ENCODE measurements around the gene TMEM179. TPM values are rescaled to one million over a fixed set of nuclear protein-coding genes. Genes with fewer than 3 reads are reported as not detected.

Gene TMEM179
- total and polyA plus RNA-seq, 3 donors from 2014 or later = 4.9 to 12.1 (median 9.8) TPM

DNA sequence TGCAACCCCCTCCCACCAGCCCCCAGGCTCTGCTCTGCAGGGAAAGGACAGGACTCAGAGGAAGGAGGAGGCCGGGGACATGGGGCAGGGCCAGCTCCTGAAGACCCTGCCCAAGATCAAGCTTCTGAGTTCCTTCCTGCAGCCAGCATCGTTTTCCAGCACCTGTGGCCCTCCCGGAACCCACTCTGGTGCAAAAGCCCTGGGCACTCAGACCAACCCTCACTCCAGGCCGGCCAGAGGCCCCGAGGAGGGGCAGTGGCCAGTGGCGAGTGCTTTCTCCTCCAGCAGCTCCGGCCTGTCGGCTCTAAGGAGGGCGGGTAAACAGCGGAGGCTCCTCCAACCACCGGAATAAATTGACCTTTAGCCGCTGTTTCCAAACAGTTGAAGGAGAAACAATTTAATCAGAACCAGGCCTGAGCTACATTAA is 10.8 kb downstream of the TMEM179 start:
- TF ChIP-seq, protein P1, sequence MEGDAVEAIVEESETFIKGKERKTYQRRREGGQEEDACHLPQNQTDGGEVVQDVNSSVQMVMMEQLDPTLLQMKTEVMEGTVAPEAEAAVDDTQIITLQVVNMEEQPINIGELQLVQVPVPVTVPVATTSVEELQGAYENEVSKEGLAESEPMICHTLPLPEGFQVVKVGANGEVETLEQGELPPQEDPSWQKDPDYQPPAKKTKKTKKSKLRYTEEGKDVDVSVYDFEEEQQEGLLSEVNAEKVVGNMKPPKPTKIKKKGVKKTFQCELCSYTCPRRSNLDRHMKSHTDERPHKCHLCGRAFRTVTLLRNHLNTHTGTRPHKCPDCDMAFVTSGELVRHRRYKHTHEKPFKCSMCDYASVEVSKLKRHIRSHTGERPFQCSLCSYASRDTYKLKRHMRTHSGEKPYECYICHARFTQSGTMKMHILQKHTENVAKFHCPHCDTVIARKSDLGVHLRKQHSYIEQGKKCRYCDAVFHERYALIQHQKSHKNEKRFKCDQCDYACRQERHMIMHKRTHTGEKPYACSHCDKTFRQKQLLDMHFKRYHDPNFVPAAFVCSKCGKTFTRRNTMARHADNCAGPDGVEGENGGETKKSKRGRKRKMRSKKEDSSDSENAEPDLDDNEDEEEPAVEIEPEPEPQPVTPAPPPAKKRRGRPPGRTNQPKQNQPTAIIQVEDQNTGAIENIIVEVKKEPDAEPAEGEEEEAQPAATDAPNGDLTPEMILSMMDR (IDR thresholded peaks at IDR 0.05) = no peak
- TF ChIP-seq POLR2A (IDR thresholded peaks at IDR 0.05) = no peak
- no peaks in the 10 kb centered on the region for H3K9me3 ChIP-seq
- no peaks in the 10 kb centered on the region for H3K36me3 ChIP-seq (ENCODE audit: low read depth, missing control alignments)
- H3K4me3 ChIP-seq = no peak overlapping the region
- H3K27me3 ChIP-seq = no peaks in the 10 kb centered on the region
- no peak overlapping the region for H3K27ac ChIP-seq
- intact Hi-C loops (cut with DNase I; ENCODE audit: low total_unique reads) = no loop called here
- no peaks in the 10 kb centered on the region for H3K4me1 ChIP-seq
- no peak for DNase-seq
- WGBS, 2 donors = 87 to 94% methylated on average over 3 to 12 of the region's 12 CpGs

DNA sequence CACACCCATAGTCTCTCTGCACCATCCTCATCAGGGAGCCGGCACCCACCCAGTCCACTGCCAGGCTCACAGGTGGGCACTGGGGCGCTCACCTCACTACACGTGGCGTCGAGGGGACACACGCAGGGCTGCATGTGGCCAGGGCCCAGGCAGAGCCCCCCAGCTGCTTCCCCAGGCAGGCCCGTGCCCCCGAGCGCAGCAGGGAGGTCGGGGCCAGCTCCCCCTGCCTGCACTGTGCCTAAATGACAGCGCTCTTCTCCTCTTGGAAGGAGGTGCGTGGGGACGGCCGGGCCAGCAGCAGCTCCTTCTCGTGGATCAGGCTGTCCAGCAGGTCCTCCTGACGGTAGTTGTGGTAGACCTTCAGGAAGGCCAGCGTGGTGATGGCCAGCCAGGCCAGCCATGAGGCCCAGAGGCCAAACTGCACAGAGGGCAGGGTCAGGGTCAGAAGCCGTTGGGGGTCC is 11.3 kb downstream of the TMEM179 start:
- Histone ChIP-seq H3K4me1 (no peaks in the 10 kb centered on the region), H3K36me3 (ENCODE audit: low read depth, missing control alignments) (no peaks in the 10 kb centered on the region), H3K27ac (no peak overlapping the region), H3K4me3 (no peak overlapping the region), H3K27me3 (no peaks in the 10 kb centered on the region), H3K9me3 (no peaks in the 10 kb centered on the region)
- WGBS, 2 donors = 88 to 94% methylated on average over 10 to 18 of the region's 18 CpGs
- no peak for DNase-seq
- TF ChIP-seq, protein P1 (IDR thresholded peaks at IDR 0.05) = no peak
- no peak for TF ChIP-seq POLR2A (IDR thresholded peaks at IDR 0.05)
- intact Hi-C loops (cut with DNase I; ENCODE audit: low total_unique reads) = no loop called here

DNA sequence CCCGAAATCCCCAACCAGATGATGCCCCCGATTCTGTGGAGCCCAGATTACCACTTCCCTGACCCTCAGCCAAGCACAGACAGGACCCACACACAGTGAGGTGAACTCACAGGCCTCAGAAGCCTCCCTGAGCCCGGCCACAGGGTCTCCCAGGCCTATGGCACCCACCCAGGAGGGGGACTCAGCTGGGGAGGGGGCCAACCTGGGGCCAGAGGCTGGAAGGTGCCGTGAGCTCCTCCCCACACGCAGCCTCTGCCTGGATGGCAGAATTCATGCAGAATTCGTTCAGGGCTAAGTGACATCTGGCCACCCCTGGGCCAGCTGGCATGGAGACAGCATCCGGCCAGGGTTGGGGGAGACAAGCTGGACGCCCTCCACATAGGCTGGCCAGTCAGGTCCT is 11.8 kb downstream of the TMEM179 start:
- Histone ChIP-seq H3K27me3 (no peaks in the 10 kb centered on the region), H3K4me3 (no peak overlapping the region), H3K36me3 (ENCODE audit: low read depth, missing control alignments) (no peaks in the 10 kb centered on the region), H3K9me3 (no peaks in the 10 kb centered on the region), H3K4me1 (no peaks in the 10 kb centered on the region), H3K27ac (no peak overlapping the region)
- TF ChIP-seq POLR2A (IDR thresholded peaks at IDR 0.05) = no peak
- TF ChIP-seq, protein P1 (IDR thresholded peaks at IDR 0.05) = no peak
- DNase-seq = no peak
- 75 to 83% methylated on average over 2 to 6 of the region's 8 CpGs for WGBS, 2 donors
- intact Hi-C loops (cut with DNase I; ENCODE audit: low total_unique reads) = no loop called here

DNA sequence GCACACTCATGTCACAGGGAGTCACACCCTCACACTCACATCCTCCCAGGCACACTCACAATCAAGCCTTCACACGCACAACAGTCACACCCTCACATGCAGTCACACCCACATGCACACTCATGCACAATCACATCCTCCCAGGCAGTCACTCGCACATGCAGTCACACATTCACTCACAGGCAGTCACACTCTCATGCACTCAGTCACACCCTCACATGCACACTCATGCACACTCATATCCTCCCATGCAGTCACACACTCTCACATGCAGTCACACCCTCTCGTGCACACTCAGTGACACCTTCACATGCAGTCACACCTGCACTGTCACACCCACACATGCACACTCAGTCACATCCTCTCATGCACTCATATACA is 12.3 kb downstream of the TMEM179 start:
- Histone ChIP-seq H3K4me3 (no peak overlapping the region), H3K36me3 (ENCODE audit: low read depth, missing control alignments) (no peaks in the 10 kb centered on the region), H3K27me3 (no peaks in the 10 kb centered on the region), H3K9me3 (no peaks in the 10 kb centered on the region), H3K4me1 (no peaks in the 10 kb centered on the region), H3K27ac (no peak overlapping the region)
- TF ChIP-seq, protein P1 (IDR thresholded peaks at IDR 0.05) = no peak
- TF ChIP-seq POLR2A (IDR thresholded peaks at IDR 0.05) = no peak
- intact Hi-C loops (cut with DNase I; ENCODE audit: low total_unique reads) = no loop called here
- 87 to 88% methylated on average over 3 of the region's 3 CpGs for WGBS, 2 donors
- DNase-seq = no peak

DNA sequence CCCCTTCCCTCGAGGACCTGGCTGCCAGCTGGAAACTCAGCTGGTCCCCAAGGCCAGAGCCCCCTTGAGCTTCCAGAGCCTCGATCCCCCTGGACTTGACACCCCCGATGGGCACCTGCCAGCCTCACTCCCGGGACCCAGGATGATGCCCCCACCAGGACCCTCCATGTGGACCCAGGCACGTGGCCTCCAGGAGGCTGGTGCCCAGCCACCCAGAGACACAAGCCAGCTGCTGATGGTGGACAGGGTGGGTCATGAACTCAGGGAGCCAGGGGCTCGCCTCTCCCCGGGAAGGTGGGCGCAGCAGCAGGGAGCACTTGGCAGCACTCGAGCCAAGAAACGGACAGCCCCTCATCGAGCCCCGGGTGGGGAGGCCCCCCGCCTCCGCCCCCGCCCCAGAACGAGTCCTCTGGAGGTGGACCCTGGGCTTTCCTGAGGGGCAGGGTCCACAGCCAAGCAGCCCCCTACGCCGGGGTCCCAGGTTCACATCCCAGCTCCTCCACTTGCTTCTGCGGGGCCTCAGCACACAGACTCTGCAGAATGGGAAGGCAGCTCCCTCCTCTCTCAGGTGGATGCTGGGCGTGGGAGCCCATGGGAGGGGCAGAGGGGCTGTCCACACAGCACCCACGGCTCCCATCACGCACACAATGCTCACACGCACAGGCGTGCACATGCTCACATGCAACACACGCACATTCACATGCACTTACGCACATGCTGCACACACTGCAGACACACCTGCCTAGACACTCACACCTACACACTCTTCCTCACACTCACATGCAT is 12.9 kb downstream of the TMEM179 start:
- no peak for TF ChIP-seq POLR2A (IDR thresholded peaks at IDR 0.05)
- TF ChIP-seq, protein P1 (IDR thresholded peaks at IDR 0.05) = no peak
- WGBS, 2 donors = 83 to 85% methylated on average over 18 to 26 of the region's 26 CpGs
- H3K27ac ChIP-seq = no peak overlapping the region
- no peaks in the 10 kb centered on the region for H3K36me3 ChIP-seq (ENCODE audit: low read depth, missing control alignments)
- H3K9me3 ChIP-seq = no peaks in the 10 kb centered on the region
- no peak overlapping the region for H3K4me3 ChIP-seq
- no peak for DNase-seq
- intact Hi-C loops (cut with DNase I; ENCODE audit: low total_unique reads) = no loop called here
- H3K4me1 ChIP-seq = no peaks in the 10 kb centered on the region
- no peaks in the 10 kb centered on the region for H3K27me3 ChIP-seq
